Uterus (tissue), 2 donors: Measurements from ENCODE around the gene HUS1B.

ENCODE experiments used
- CTCF ChIP-seq, 4 experiments: fragments of 200-600 bp in 2 of 4; fragments of 450-650 bp in 2 of 4; sonication (generic) in 2 of 4; IDR thresholded peaks; one replicate each; pipeline ENCODE4 v1.5.1; 2016 to 2019; ENCODE audit warnings: antibody characterized with exemption in 4 of 4, mild to moderate bottlenecking in 2 of 4, moderate library complexity in 1 of 4
- POLR2A ChIP-seq, 2 donors: fragments of 450-650 bp; IDR thresholded peaks; one replicate each; pipeline ENCODE4 v1.6.1; 2016; ENCODE audit warnings: antibody characterized with exemption in 2 of 2, mild to moderate bottlenecking in 1 of 2, moderate library complexity in 1 of 2

GRCh38 chr6:624979-625378 lies 31.9 kb downstream of the HUS1B start:
- TF ChIP-seq POLR2A (IDR thresholded peaks at IDR 0.05) (no peak), CTCF (IDR thresholded peaks at IDR 0.05) (no peak)
